Activated CD4-positive, alpha-beta memory T cell treated with anti-CD3 and anti-CD28 coated beads, Interleukin-2, amount 10 ng/mL, durations not matched to agents 7 days and 5 days (primary cell): Measurements from ENCODE around the gene CDH15. TPM values are rescaled to one million over a fixed set of nuclear protein-coding genes. Genes with fewer than 3 reads are reported as not detected.
A peak's percentile ranks its signal among the peaks of the same experiment; 100 is the strongest.

Source experiments
- CTCF ChIA-PET: fragments of 350-600 bp; sonication (Branson Sonifier 250); formaldehyde crosslinking; loops from one replicate; lab custom pipeline; 2021; ENCODE audit warnings: antibody characterized with exemption, inconsistent platforms; lab: Charles Lee
- POLR2A ChIA-PET: fragments of 350-600 bp; sonication (Branson Sonifier 250); formaldehyde crosslinking; loops from one replicate; lab custom pipeline; 2021; ENCODE audit warnings: antibody characterized with exemption; lab: Charles Lee
- DNase-seq: peaks from one replicate; pipeline ENCODE4 v3.0.0-alpha.2; 2020
- H3K27ac Mint-ChIP-seq: one replicate; pipeline ENCODE4 v1.8.0; 2021; ENCODE audit warnings: mild to moderate bottlenecking, mixed read lengths
- H3K27me3 Mint-ChIP-seq: one replicate; pipeline ENCODE4 v1.8.0; 2021; ENCODE audit warnings: mixed read lengths
- H3K36me3 Mint-ChIP-seq: one replicate; pipeline ENCODE4 v1.8.0; 2021; ENCODE audit warnings: low read depth, mixed read lengths
- H3K4me1 Mint-ChIP-seq: one replicate; pipeline ENCODE4 v1.8.0; 2021; ENCODE audit warnings: mixed read lengths
- H3K4me3 Mint-ChIP-seq: one replicate; pipeline ENCODE4 v1.8.0; 2021; ENCODE audit warnings: mild to moderate bottlenecking, mixed read lengths
- H3K9me3 Mint-ChIP-seq: one replicate; pipeline ENCODE4 v1.8.0; 2021; ENCODE audit warnings: mixed read lengths
- total RNA-seq, 2 experiments: library from RNA; stranded (reverse); gene quantifications; one replicate each; pipeline ENCODE4 v1.2.3, GENCODE V29; 2021

Gene CDH15
- total RNA-seq, 2 experiments from 2014 or later: not detected

GRCh38 chr16:89192956-89193575 is 21.5 kb downstream of the CDH15 start:
- POLR2A ChIA-PET: interaction anchor here (0.9 kb wide), 1 partner anchor 48 kb away, joined by 3 read pairs; no protein-coding TSS in a partner anchor
- no peaks in the 10 kb centered on the region for H3K36me3 Mint-ChIP-seq
- no peaks in the 10 kb centered on the region for H3K4me1 Mint-ChIP-seq
- peak; percentile 48 for DNase-seq
- H3K4me3 Mint-ChIP-seq: no peak overlapping the region
- H3K27me3 Mint-ChIP-seq: peaks cover 3% of the 10 kb centered on the region
- no peak overlapping the region for H3K27ac Mint-ChIP-seq
- no peaks in the 10 kb centered on the region for H3K9me3 Mint-ChIP-seq
- CTCF ChIA-PET: no interaction called here

- H3K36me3 Mint-ChIP-seq: no peaks in the 10 kb centered on the region
- no peak for DNase-seq
- no peaks in the 10 kb centered on the region for H3K4me1 Mint-ChIP-seq
- H3K4me3 Mint-ChIP-seq: no peak overlapping the region
- H3K27ac Mint-ChIP-seq: no peak overlapping the region
- CTCF ChIA-PET: no interaction called here
- POLR2A ChIA-PET: no interaction called here
- no peaks in the 10 kb centered on the region for H3K9me3 Mint-ChIP-seq
- peaks cover 3% of the 10 kb centered on the region for H3K27me3 Mint-ChIP-seq
These were observed 22.2 kb downstream of the CDH15 start for GRCh38 chr16:89193576-89194293.

- no peak overlapping the region for H3K4me3 Mint-ChIP-seq
- POLR2A ChIA-PET: no interaction called here
- H3K27ac Mint-ChIP-seq: no peak overlapping the region
- no peaks in the 10 kb centered on the region for H3K4me1 Mint-ChIP-seq
- H3K27me3 Mint-ChIP-seq: peaks cover 3% of the 10 kb centered on the region
- no peaks in the 10 kb centered on the region for H3K9me3 Mint-ChIP-seq
- no peak for DNase-seq
- CTCF ChIA-PET: no interaction called here
- no peaks in the 10 kb centered on the region for H3K36me3 Mint-ChIP-seq
These were observed 23.1 kb downstream of the CDH15 start for GRCh38 chr16:89194340-89195311.

- H3K4me1 Mint-ChIP-seq: peaks cover 2% of the 10 kb centered on the region
- ChIA-PET POLR2A (no interaction called here), CTCF (no interaction called here)
- H3K27me3 Mint-ChIP-seq: peaks cover 9% of the 10 kb centered on the region
- no peak overlapping the region for H3K4me3 Mint-ChIP-seq
- H3K36me3 Mint-ChIP-seq: no peaks in the 10 kb centered on the region
- H3K9me3 Mint-ChIP-seq: no peaks in the 10 kb centered on the region
- DNase-seq: no peak
- H3K27ac Mint-ChIP-seq: no peak overlapping the region
These were observed 24.1 kb downstream of the CDH15 start for GRCh38 chr16:89195521-89196171.

GRCh38 chr16:89197033-89197632 is 25.6 kb downstream of the CDH15 start:
- Mint-ChIP-seq H3K4me1 (peaks cover 5% of the 10 kb centered on the region), H3K9me3 (no peaks in the 10 kb centered on the region), H3K4me3 (no peak overlapping the region), H3K36me3 (no peaks in the 10 kb centered on the region), H3K27me3 (peaks cover 10% of the 10 kb centered on the region), H3K27ac (no peak overlapping the region)
- DNase-seq: no peak
- ChIA-PET CTCF (no interaction called here), POLR2A (no interaction called here)

- Mint-ChIP-seq H3K9me3 (no peaks in the 10 kb centered on the region), H3K27me3 (peaks cover 17% of the 10 kb centered on the region), H3K27ac (no peak overlapping the region), H3K4me1 (peaks cover 10% of the 10 kb centered on the region), H3K36me3 (peaks cover 3% of the 10 kb centered on the region), H3K4me3 (no peak overlapping the region)
- ChIA-PET POLR2A (no interaction called here), CTCF (interaction anchor here (0.5 kb wide), 1 partner anchor 27 kb away, joined by 3 read pairs; no protein-coding TSS in a partner anchor)
- no peak for DNase-seq
These were observed 26.3 kb downstream of the CDH15 start for GRCh38 chr16:89197633-89198416.

DNA sequence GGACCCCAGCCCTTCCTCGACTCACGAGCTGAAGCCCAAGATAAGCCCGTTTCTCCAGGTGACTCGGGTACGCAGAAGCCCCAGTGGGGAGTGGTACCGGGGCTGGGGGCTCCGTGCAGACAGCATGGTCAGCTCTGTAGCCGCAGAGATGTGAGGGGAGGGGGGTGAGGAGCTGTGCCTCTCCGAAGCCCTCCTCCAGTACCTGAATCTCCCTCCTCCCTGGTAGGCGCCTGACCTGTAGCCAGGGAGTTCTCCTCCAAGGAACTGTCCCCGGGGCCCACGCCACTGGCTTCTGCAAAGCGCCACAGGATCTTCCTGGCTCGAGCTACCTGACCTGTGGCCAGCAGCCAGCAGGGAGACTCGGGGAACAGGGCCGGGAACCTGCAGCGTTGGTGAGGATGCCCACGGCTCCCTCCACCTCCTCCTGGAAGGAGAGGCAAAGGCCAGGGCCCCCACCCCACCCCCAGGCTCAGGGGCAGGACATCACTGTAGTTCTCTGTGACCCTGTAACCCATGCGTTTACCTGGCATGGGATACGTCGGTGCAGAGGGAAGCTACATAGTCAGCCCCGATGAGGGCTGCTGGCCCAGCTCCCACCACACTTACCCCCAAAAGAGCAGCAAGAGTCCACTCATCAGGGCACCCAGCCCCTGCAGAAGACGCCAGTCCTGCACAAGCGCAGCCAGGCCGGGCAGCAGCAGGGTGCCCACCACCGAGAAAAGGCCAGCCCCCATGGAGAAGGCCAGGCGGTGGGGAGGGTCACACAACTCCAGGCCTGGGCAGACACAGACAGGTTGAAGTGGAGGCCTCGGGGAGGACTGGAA is 27.1 kb downstream of the CDH15 start:
- no peak overlapping the region for H3K4me3 Mint-ChIP-seq
- no peaks in the 10 kb centered on the region for H3K9me3 Mint-ChIP-seq
- ChIA-PET CTCF (interaction anchor here (0.5 kb wide), 1 partner anchor 26 kb away, joined by 3 read pairs; no protein-coding TSS in a partner anchor), POLR2A (no interaction called here)
- H3K27ac Mint-ChIP-seq: no peak overlapping the region
- H3K36me3 Mint-ChIP-seq: peaks cover 7% of the 10 kb centered on the region
- H3K4me1 Mint-ChIP-seq: peaks cover 14% of the 10 kb centered on the region
- no peak for DNase-seq
- peaks cover 25% of the 10 kb centered on the region for H3K27me3 Mint-ChIP-seq

DNA sequence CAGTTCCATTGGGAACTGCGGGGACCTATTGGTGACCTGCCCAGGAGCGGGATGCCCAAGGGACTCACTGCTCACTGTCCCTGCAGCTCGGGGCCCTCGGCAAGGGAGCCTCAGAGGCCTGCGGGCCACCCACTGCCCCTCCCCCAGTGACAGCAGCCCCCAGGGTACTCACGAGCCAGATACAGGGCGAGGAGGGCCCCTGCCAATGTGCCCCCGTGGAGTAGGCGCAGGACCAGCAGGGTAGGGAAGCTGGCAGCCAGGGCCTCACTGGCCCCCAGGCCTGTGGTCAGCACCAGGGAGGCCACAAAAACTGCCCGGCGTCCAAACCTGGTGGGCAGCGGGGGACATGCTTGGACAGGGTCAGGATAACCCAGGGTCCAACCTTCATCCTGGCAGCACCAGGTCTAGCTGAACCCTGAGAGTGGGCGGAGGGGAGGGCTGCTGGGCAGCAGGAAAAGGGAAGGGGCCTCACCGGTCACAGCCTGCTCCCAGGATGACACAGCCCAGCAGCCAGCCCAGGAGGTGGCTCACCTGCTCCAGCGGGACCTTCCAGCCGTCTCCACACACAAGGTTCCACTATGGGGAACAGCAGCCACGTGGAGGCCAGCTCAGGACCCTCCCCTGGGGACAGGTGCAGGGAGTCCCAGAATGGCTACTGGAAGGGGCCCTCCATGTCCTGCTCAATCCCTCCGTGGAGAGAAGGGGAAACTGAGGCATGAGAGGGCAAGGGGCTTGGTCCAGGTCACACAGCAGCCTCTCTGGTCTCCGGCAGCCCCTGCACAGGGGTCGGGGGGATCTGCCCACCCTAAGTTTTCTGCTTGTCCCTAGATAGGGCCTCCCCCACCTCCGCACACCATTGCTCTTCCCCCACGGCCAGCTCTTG is 27.9 kb downstream of the CDH15 start:
- DNase-seq: no peak
- ChIA-PET POLR2A (no interaction called here), CTCF (no interaction called here)
- Mint-ChIP-seq H3K4me1 (peaks cover 14% of the 10 kb centered on the region), H3K27me3 (peaks cover 32% of the 10 kb centered on the region), H3K36me3 (peaks cover 7% of the 10 kb centered on the region), H3K4me3 (no peak overlapping the region), H3K27ac (no peak overlapping the region), H3K9me3 (no peaks in the 10 kb centered on the region)

- POLR2A ChIA-PET: no interaction called here
- Mint-ChIP-seq H3K4me1 (peaks cover 14% of the 10 kb centered on the region), H3K36me3 (peaks cover 7% of the 10 kb centered on the region), H3K27me3 (peaks cover 32% of the 10 kb centered on the region), H3K9me3 (no peaks in the 10 kb centered on the region), H3K4me3 (peak within 1 kb of the TSS; percentile 13), H3K27ac (no peak within 1 kb of the TSS)
- CTCF ChIA-PET: no interaction called here
- DNase-seq: no peak
These were observed 28.7 kb downstream of the CDH15 start, which contains the start of gene SLC22A31 for GRCh38 chr16:89200124-89200849. Gene SLC22A31, minus strand, starts transcription at chr16:89200537. Its CDS starts 36 bp downstream, at chr16:89200501.

DNA sequence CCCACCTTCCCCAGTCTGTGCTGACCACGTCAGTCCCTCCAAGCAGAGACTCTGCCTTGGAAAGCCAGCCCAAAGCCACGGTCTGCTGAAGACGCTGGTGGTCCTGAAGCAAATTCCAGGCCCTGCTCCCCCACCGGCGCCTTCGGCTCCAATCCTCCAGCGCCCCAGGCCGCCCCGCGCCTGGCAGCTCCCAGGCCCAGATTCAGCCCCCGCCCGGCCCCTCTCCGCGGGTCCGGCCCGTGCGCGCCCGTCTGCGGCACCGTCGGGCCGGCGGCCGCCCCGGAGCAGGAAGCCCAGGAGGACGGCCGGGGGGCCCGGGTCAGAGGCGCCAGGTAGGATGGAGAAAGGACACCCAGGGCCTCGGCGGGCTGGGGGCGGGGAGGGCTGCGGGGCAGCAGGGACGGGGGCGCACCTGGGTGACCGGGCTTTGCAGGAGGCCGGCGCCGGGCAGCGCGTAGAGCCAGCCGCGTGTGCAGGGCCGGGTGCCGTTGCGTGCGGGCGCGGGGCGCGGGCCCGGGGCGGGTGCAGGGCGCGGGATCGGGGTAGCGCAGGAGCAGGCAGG is 29.4 kb downstream of the CDH15 start:
- Mint-ChIP-seq H3K27ac (no peak overlapping the region), H3K9me3 (no peaks in the 10 kb centered on the region), H3K27me3 (peaks cover 32% of the 10 kb centered on the region), H3K36me3 (peaks cover 7% of the 10 kb centered on the region), H3K4me1 (peaks cover 14% of the 10 kb centered on the region), H3K4me3 (no peak overlapping the region)
- POLR2A ChIA-PET: no interaction called here
- CTCF ChIA-PET: no interaction called here
- no peak for DNase-seq
